AG08395 (cell line): Measurements from ENCODE around the gene DQX1.

Source experiments
- DNase-seq: peaks from one replicate; pipeline ENCODE4 v3.0.0; 2012; ENCODE audit warnings: mixed read lengths, low spot score

The DQX1 gene

DNA sequence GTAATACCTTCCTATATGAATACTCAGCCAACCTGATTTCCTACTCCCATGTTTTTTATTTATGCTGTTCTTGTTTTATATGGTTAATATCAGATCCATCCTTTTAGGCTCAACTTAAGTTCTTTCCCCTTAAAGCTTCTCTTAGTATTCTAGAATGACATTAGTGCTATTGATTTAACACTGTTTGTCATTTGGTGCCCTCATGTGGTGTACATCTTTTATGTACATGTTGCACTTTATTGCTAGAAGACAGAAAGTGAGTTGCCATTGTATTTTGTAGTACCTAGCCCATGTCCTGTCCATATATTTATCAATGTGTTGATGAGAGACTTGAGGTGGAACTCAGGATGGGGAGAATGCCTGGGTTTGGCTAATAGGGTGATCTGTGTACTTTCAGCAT, 6.2 kb upstream of the DQX1 start:
- no peak for DNase-seq

DNA sequence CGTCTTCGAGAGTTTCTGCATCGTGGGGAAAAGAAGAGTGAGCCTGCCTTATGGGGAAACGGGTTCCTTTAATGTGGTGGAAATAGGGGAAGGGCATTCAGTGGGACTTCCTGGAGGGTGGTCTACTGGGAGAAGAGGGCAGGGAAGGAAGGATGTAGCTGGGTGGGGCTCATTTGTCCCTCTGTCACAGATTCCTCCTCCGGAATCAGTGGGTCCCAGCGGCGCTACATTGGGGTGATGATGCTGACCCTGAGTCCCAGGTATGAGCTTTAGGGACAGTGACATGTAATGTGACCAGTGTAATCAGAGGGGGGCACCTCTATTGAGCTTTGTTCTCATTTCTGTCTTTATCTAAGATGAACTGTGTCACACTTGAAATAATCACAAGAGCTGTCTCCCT, 5.6 kb upstream of the DQX1 start:
- DNase-seq: no peak

GRCh38 chr2:74530239-74531187, 4.5 kb upstream of the DQX1 start:
- peak; percentile 57 for DNase-seq

DNA sequence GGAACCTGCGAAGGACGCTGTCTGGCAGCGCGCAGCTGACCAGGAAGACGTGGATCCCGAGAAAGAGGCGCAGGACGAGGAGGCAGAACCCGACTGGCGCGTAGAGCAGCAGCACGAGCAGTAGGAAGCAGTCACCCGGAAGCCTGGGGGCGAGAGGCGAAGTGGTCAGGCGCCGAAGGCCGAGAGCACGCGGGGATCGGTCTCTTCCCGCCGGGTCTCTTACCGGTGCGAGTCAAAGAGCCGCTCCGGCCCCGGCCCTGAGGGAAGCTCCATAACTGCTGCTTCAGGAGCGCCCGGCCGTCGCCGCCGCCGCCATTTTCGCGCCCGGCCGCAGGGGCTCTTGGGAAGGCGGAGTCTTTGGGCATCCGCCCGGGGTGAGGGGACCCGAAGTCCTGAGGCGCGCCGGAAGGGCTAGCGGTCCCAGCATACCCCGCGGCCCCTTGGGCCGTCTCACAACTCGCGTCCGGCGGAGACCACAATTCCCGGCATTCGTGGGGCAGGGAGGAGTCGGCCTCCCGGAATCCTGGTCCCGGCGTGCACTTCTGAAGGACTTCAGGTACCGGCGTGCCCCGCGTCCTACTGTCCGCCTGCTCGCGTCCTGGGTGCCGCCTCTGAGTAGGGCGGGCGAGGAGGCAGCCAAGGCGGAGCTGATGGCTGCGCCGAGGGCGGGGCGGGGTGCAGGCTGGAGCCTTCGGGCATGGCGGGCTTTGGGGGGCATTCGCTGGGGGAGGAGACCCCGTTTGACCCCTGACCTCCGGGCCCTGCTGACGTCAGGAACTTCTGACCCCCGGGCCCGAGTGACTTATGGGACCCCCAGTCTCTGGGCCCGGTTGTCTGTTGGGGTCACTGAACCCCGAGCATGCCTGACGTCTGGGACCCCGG, 3.6 kb upstream of the DQX1 start, which contains the start of the genes AUP1 and HTRA2:
Gene AUP1, minus strand, starts transcription at position 350 of the 882 bp plus-strand sequence. Its CDS starts 77 bp downstream, at position 273.
Gene HTRA2, plus strand, starts transcription at position 577 of the 882 bp plus-strand sequence. Its CDS starts 74 bp downstream, at position 651.
- peak; percentile 99 for DNase-seq

GRCh38 chr2:74528600-74529356, 2.7 kb upstream of the DQX1 start:
- no peak for DNase-seq

DNA sequence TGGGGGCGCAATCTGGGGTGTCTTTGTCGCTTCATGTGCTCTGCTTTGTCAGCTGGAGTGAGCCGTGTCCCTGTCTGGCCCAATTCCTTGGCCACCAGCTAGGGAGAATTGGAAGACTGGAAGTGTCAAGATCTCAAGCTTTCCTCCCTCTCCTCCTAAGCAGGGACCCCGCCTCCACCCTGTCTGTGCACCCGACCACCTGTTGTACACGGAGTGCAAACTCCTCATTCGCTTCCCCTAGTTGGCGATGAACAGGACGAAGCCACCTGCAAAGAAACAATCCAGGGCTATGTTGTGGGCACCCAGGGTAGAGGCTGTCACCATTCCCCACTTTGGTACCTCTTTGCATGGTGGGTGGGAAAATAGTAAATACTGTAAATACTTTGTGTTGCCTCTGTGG, 1.7 kb upstream of the DQX1 start:
- DNase-seq: no peak

DNA sequence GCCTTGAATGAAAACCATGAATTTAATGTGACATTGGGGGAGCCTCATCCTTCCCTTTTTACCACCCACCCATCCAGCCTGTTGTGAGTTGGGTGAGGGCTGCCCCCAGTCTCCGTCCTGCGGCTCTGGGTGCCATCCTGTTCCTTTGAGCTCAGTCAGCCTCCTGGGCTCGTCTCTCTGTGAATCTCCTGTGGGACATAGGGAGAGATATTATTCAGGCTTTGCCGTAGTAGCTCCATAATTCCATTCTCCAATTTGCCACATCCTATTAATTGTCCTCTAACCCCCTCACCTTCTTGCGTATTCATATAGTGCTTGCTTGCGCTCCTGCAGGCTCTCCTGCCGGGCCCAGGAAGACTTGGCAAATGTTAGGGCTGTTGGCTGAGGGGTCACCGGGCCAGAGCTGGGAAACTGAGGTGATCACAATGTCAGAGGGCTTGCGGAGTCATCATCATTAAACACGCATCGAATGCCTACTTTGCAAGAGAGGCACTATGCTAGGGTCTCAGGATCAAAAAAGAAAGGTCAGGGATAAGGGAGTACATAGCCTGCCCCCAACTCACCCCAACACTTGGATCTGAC, 709 bp upstream of the DQX1 start:
- DNase-seq: no peak

- no peak for DNase-seq
Measured at GRCh38 chr2:74524955-74525716, 895 bp downstream of the DQX1 start.

DNA sequence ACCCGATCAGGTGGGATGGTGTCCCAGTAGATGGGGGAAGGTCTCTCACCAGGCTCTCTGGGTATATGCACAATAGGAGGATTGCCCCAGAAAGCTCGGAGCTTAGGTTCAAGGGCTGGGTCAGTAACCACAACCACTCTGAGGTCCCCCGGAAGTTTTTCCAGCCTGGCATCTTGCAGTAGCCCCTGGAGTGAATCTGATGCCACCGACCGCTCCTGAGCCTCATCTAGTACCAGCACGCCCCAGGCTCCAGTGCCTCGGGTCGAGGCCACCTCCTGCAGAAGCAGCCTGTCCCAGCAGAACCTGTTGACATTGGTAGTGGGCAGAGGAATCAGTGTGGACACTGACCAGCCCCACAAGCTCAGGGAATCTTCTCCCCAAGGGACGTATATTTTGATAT, 2.0 kb downstream of the DQX1 start:
- DNase-seq: no peak

DNA sequence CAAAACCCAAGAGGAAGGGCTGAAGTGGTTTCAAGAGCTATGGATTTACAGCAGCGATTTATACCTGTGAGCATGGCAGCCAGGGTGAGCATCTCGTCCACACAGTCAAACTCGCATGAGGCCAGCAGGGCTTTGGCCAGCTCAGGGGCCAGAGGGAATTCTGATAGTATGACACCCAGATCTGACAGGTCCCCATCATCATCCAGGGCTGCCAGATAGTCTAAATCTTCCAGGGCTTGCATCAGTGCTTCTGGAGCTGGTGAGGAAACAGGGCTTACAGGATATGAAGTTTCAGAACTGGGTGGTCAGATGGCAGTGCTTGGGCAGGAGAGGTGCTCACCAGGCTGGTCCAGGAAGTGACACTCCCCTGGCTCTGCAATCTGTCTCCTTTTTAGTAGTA, 3.5 kb downstream of the DQX1 start:
- no peak for DNase-seq

GRCh38 chr2:74516650-74517049, 9.4 kb downstream of the DQX1 start:
- DNase-seq: no peak

DNA sequence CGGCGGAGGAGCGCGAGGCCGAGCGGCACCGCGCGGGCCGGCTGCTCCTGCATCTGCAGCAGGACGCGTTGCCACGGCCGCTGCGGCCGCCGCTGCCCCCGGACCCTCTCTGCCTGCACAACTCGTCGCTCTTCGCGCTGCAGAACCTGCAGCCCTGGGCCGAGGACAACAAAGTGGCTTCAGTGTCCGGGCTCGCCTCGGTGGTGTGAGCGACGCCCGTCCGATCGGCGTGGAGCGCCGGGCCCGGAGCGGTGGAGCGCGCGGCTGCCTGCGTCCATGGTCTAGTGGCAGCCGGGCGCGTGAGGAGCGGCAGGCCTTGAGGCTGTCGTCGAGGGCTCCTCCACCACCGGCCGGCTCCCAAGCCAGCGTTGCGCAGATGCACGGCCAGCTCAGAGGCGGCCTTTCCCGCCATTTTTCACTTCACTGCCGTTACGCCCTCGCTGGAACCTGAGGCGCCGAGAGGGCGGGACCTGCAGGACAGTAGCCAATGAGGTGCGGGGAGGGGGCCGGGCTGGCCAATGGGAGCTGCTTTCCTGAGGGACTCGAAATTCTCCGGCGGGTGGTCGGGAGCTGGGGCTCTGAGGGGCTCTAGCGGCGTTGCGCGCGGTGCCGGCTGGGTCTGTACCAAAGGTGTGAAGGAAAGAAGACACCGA, 9.9 kb downstream of the DQX1 start:
- DNase-seq: peak; percentile 89

- DNase-seq: no peak
Measured at GRCh38 chr2:74515271-74515980, 10.6 kb downstream of the DQX1 start.

- no peak for DNase-seq
Measured at GRCh38 chr2:74514368-74515270, 11.4 kb downstream of the DQX1 start, which contains the start of gene TLX2. TLX2 (plus strand) TSS chr2:74514450; CDS start chr2:74514807, 357 bp downstream.

- no peak for DNase-seq
Measured at GRCh38 chr2:74513605-74514367, 12.2 kb downstream of the DQX1 start.

DNA sequence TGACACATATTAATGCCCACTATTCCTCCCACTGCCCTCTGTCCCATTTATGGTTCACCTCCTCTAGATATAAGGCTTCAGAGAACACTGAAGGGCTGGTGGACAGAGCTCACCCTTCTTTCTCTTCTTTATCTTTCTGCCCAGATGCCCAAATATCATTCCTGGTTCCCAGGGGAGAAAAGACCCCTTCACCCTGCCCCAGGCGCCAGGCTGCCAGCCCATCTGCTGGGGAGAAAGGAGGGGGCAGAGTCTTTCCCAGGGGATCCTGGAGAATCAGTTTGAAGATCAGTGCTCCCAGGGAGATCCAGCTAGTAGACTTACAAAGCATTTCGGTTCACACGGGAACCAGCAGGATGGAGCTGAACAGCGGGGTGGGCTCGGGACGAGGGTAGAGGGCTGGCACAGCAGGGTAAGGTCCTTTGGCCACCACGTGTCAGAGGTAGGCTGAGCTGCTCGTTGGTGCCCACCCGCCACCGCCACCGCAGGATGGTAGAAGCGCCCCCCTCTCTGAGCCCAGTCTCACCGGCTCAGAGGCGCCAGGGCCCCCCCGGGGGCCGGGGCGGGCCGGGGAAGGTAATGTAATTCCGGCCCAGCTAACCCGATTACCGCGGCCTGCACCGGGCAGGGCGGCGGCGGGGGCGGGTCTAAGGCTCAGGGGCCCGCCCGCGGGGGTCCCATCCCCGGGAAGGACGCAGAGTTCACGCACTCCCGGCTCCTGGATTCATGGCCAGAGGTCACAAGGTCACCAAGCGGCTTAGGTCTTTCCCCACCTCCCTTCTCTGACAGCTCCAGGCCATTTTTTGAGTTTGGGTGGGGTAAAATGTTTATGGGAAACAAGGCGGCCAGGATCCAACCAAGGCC, 13.1 kb downstream of the DQX1 start:
- DNase-seq: no peak
